Lung (tissue), 12 donors: ENCODE results near the gene DLG2. TPM values are rescaled to one million over a fixed set of nuclear protein-coding genes. Genes with fewer than 3 reads are reported as not detected.

Experiments
- ATAC-seq: fragments of 200-7000 bp; cut with Tn5 transposase; one replicate; pipeline ENCODE4 v1.9.1; 2020; ENCODE audit warnings: moderate number of reproducible peaks; ENCODE audit not compliant: insufficient read depth, low FRiP score
- DNase-seq, 3 donors: peaks; one replicate each; pipeline ENCODE4 v3.0.0-alpha.2; 2013 to 2017
- H3K27ac ChIP-seq, 2 donors: one replicate each; pipeline ENCODE4 v1.5.1; 2013; ENCODE audit warnings: mild to moderate bottlenecking in 2 of 2, moderate library complexity in 2 of 2, control low read depth in 1 of 2, inconsistent platforms in 1 of 2, low read depth in 1 of 2, low read length in 1 of 2
- H3K27me3 ChIP-seq, 3 donors: one replicate each; pipeline ENCODE4 v1.5.1; 2013; ENCODE audit warnings: low read length in 2 of 3; ENCODE audit not compliant: control insufficient read depth in 3 of 3, insufficient read depth in 3 of 3
- H3K36me3 ChIP-seq, 4 donors: one replicate each; pipeline ENCODE4 v1.5.1; 2013; ENCODE audit warnings: low read length in 4 of 4, mild to moderate bottlenecking in 1 of 4, moderate library complexity in 1 of 4; ENCODE audit not compliant: control insufficient read depth in 4 of 4, insufficient read depth in 4 of 4
- H3K4me1 ChIP-seq, 5 donors: one replicate each; pipeline ENCODE4 v1.5.1; 2013; ENCODE audit warnings: low read length in 5 of 5, mild to moderate bottlenecking in 2 of 5, moderate library complexity in 1 of 5; ENCODE audit not compliant: control insufficient read depth in 5 of 5, insufficient read depth in 5 of 5
- H3K4me3 ChIP-seq: one replicate; pipeline ENCODE4 v1.5.1; 2013; ENCODE audit warnings: mild to moderate bottlenecking, control low read depth, moderate library complexity
- H3K9ac ChIP-seq, 2 donors: one replicate each; pipeline ENCODE4 v1.5.1; 2013; ENCODE audit warnings: low read length in 2 of 2, control low read depth in 1 of 2; ENCODE audit not compliant: insufficient read depth in 1 of 2
- H3K9me3 ChIP-seq, 4 donors: one replicate each; pipeline ENCODE4 v1.5.1; 2013; ENCODE audit warnings: low read length in 3 of 4, mild to moderate bottlenecking in 1 of 4, moderate library complexity in 1 of 4; ENCODE audit not compliant: control insufficient read depth in 4 of 4, insufficient read depth in 3 of 4
- CTCF ChIP-seq: IDR thresholded peaks from 2 replicates; pipeline ENCODE4 v1.5.1; 2012; ENCODE audit warnings: mild to moderate bottlenecking; ENCODE audit errors: control extremely low read depth, extremely low read depth
- WGBS, 2 donors: extraction: QIAGEN DNeasy Blood & Tissue Kit; methylation state at CpG; one replicate each; pipeline ENCODE4 v1.1.7; 2013; 5-methylcytosine and 5-hydroxymethylcytosine counted together
- polyA plus RNA-seq, 2 donors: library from polyadenylated mRNA; stranded (reverse); fragments of 200-250 nt; gene quantifications; one replicate each; pipeline ENCODE4 v1.2.1, GENCODE V29; 2013
- total RNA-seq, 2 donors: library from RNA; depleted of rRNA in 1 of 2; stranded (reverse); fragments of >200 nt in 1 of 2; gene quantifications; one replicate each; pipeline ENCODE4 v1.2.1, GENCODE V29; 2014 to 2021
- donor health status: control.
- donor health status: control.
- donor health status: Bipolar disorder and iron deficiency.
- donor health status: healthy.
- donor health status: DM: yes; HTN: yes; CAD: no.

The DLG2 gene
- total and polyA plus RNA-seq, 4 donors, result 0.32 to 24.1 (median 5.4) TPM

- no peaks in the 10 kb centered on the region for H3K4me1 ChIP-seq
- H3K9me3 ChIP-seq, result peaks cover 0 to 6% (median 0%) of the 10 kb centered on the region in 4 donors
- DNase-seq (no peak), ATAC-seq (no peak)
- WGBS, 2 donors, result 91 to 96% methylated on average over 10 of the region's 10 CpGs
- no peaks in the 10 kb centered on the region for H3K27me3 ChIP-seq
- H3K27ac ChIP-seq, result no peak overlapping the region
- no peaks in the 10 kb centered on the region for H3K36me3 ChIP-seq
- no peak overlapping the region for H3K9ac ChIP-seq
- no peak for TF ChIP-seq CTCF
- H3K4me3 ChIP-seq, result no peak overlapping the region
Measured at GRCh38 chr11:84794663-84795443, 832.3 kb downstream of the DLG2 start.

GRCh38 chr11:84793318-84793717, 833.8 kb downstream of the DLG2 start:
- no peaks in the 10 kb centered on the region for H3K36me3 ChIP-seq
- DNase-seq, result no peak
- 90 to 93% methylated on average over 2 of the region's 2 CpGs for WGBS, 2 donors

GRCh38 chr11:84790849-84791427, 836.2 kb downstream of the DLG2 start:
- DNase-seq, result no peak
- Histone ChIP-seq H3K9me3 (peaks cover 0 to 6% (median 0%) of the 10 kb centered on the region in 4 donors), H3K27me3 (no peaks in the 10 kb centered on the region), H3K4me1 (no peaks in the 10 kb centered on the region), H3K9ac (no peak overlapping the region), H3K27ac (no peak overlapping the region), H3K4me3 (no peak overlapping the region), H3K36me3 (no peaks in the 10 kb centered on the region)
- ATAC-seq, result no peak
- TF ChIP-seq CTCF, result no peak
- WGBS, 2 donors, result 58 to 71% methylated on average over 4 of the region's 4 CpGs

More at GRCh38 chr11:84793318-84793717, 833.8 kb downstream of the DLG2 start:
- H3K27me3 ChIP-seq, result no peaks in the 10 kb centered on the region
- no peak overlapping the region for H3K27ac ChIP-seq
- no peak for TF ChIP-seq CTCF
- no peak overlapping the region for H3K4me3 ChIP-seq
- no peak overlapping the region for H3K9ac ChIP-seq
- ATAC-seq, result no peak
- peaks cover 0 to 6% (median 0%) of the 10 kb centered on the region in 4 donors for H3K9me3 ChIP-seq
- no peaks in the 10 kb centered on the region for H3K4me1 ChIP-seq
